ENCODE data around the gene STK32B. TPM values are rescaled to one million over a fixed set of nuclear protein-coding genes. Genes with fewer than 3 reads are reported as not detected.

Gene STK32B
- total and polyA plus RNA-seq, 12 donors = 0.16 to 6.8 (median 0.52) TPM

DNA sequence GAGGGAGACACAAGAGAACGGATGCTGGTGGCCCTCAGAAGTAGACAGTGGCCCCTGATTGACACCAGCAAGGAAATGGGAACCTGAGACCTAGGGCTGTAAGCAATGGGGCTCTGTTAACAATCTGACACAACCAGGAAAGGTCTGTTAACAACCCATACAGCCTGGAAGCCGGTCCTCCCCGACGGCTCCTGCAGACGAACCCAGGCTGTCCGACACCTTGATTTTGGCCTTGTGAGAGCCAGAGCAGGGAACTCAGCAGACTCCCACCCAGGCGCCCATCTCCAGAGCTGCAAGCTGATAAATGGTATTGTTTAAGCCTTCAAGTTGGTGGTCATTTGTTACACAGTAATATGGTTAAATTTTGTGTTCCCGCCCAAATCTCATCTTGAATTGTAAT lies 21.8 kb upstream of the STK32B start:
- 80 to 93% (median 84%) methylated on average over 2 to 8 of the region's 8 CpGs for WGBS, 4 donors
- TF ChIP-seq, protein P1, sequence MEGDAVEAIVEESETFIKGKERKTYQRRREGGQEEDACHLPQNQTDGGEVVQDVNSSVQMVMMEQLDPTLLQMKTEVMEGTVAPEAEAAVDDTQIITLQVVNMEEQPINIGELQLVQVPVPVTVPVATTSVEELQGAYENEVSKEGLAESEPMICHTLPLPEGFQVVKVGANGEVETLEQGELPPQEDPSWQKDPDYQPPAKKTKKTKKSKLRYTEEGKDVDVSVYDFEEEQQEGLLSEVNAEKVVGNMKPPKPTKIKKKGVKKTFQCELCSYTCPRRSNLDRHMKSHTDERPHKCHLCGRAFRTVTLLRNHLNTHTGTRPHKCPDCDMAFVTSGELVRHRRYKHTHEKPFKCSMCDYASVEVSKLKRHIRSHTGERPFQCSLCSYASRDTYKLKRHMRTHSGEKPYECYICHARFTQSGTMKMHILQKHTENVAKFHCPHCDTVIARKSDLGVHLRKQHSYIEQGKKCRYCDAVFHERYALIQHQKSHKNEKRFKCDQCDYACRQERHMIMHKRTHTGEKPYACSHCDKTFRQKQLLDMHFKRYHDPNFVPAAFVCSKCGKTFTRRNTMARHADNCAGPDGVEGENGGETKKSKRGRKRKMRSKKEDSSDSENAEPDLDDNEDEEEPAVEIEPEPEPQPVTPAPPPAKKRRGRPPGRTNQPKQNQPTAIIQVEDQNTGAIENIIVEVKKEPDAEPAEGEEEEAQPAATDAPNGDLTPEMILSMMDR (IDR thresholded peaks at IDR 0.05) = no peak
- no peak for TF ChIP-seq POLR2A (IDR thresholded peaks at IDR 0.05)
- no peaks in the 10 kb centered on the region for H3K36me3 ChIP-seq (replicated peaks in 1 of 2)
- no peaks in the 10 kb centered on the region for H3K27me3 ChIP-seq
- peak in 1 of 7 donors; percentile 3 for DNase-seq
- intact Hi-C loops (cut with DNase I) = no loop called here
- no peaks in the 10 kb centered on the region for H3K9me3 ChIP-seq (replicated peaks in 1 of 3)
- H3K27ac ChIP-seq = no peak overlapping the region
- H3K4me3 ChIP-seq = no peak overlapping the region
- no peaks in the 10 kb centered on the region for H3K4me1 ChIP-seq (replicated peaks in 1 of 2)

DNA sequence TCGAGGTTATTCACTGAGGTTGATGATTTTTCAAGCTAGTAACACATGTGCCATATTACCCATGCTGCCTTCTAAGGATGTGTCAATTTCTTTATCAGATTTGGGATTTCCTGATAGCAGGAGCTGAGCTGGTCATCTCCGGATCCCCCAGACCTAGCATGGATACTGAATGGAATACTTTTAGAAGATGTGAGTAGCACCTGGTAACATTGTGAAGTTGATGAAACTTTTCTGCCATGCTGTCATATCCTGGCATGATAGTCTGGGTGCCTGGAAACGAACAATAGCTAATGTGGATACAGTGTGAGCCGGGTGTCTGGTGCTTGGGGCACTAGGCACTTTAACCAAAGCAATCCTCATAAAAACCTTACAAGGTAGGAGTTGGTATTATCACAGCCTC lies 21.1 kb upstream of the STK32B start:
- WGBS, 4 donors = 70 to 79% (median 75%) methylated on average over 4 of the region's 4 CpGs
- Histone ChIP-seq H3K36me3 (replicated peaks in 1 of 2) (no peaks in the 10 kb centered on the region), H3K27me3 (no peaks in the 10 kb centered on the region), H3K4me1 (replicated peaks in 1 of 2) (no peaks in the 10 kb centered on the region), H3K9me3 (replicated peaks in 1 of 3) (no peaks in the 10 kb centered on the region), H3K4me3 (no peak overlapping the region), H3K27ac (no peak overlapping the region)
- TF ChIP-seq, protein P1 (IDR thresholded peaks at IDR 0.05) = no peak
- TF ChIP-seq POLR2A (IDR thresholded peaks at IDR 0.05) = no peak
- intact Hi-C loops (cut with DNase I) = no loop called here
- DNase-seq = peak in 1 of 7 donors; percentile 3

DNA sequence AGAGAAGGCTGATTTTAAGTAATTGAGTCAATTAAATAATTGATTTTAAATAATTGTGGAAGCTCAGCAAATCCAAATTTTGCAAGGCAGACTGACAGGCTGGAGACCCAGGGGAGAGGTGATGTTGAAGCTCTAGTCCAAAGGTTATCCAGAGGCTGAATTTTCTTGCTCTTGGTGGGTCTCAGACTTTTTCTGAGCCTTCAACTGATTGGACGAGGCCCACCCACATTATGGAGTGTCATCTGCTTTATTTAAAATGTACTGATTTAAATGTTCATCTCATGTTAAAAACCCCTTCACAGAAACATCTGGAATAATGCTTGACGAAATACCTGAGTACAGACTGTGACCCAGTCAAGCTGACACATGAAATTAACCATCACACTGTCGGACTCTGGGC lies 20.4 kb upstream of the STK32B start:
- DNase-seq = peak in 1 of 7 donors; percentile 3
- Histone ChIP-seq H3K9me3 (replicated peaks in 1 of 3) (no peaks in the 10 kb centered on the region), H3K27ac (no peak overlapping the region), H3K4me1 (replicated peaks in 1 of 2) (no peaks in the 10 kb centered on the region), H3K4me3 (no peak overlapping the region), H3K27me3 (no peaks in the 10 kb centered on the region), H3K36me3 (replicated peaks in 1 of 2) (no peaks in the 10 kb centered on the region)
- 76 to 86% (median 82%) methylated on average over 3 of the region's 3 CpGs for WGBS, 4 donors
- TF ChIP-seq POLR2A (IDR thresholded peaks at IDR 0.05) = no peak
- TF ChIP-seq, protein P1 (IDR thresholded peaks at IDR 0.05) = no peak
- intact Hi-C loops (cut with DNase I) = no loop called here

DNA sequence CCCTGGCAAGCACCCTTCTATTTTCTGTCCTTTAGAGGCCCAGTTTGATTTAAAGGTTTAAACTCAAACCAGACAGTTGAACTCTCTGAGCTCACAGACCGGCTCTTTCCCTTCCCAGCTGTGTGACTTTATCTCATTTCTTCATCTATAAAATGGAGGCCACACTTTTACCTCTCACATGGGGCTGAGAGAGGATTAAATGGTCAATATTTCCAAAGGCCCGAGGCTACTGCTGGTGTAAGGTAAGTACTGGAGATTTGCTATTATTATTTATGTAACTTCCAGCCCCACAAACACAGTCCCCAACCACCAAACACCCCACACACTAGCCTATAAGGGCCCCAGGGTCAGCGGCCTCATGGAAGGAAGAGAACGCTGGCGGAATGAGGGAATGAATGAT lies 18.5 kb upstream of the STK32B start:
- H3K27ac ChIP-seq = peak overlapping the region in 2 of 5 donors; percentile 38 to 54
- no peaks in the 10 kb centered on the region for H3K27me3 ChIP-seq
- 62 to 76% (median 72%) methylated on average over 2 to 5 of the region's 5 CpGs for WGBS, 4 donors
- DNase-seq = peak in 1 of 7 donors; percentile 47
- TF ChIP-seq POLR2A (IDR thresholded peaks at IDR 0.05) = no peak
- TF ChIP-seq, protein P1 (IDR thresholded peaks at IDR 0.05) = no peak
- H3K36me3 ChIP-seq (replicated peaks in 1 of 2) = no peaks in the 10 kb centered on the region
- H3K4me3 ChIP-seq = no peak overlapping the region
- no peaks in the 10 kb centered on the region for H3K9me3 ChIP-seq (replicated peaks in 1 of 3)
- H3K4me1 ChIP-seq (replicated peaks in 1 of 2) = no peaks in the 10 kb centered on the region
- intact Hi-C loops (cut with DNase I) = no loop called here
